Activated naive CD4-positive, alpha-beta T cell treated with anti-CD3 and anti-CD28 coated beads for 36 hours (primary cell): Measurements from ENCODE around the gene EPHA2. TPM values are rescaled to one million over a fixed set of nuclear protein-coding genes. Genes with fewer than 3 reads are reported as not detected.
"Not testable (repeated sequence)": the region's sequence is repeated elsewhere in the genome, so short reads cannot be mapped to it uniquely, and the experiment has no call there.

Source experiments
- CTCF ChIA-PET: fragments of 350-600 bp; sonication (Branson Sonifier 250); formaldehyde crosslinking; loops from one replicate; lab custom pipeline; 2021; ENCODE audit warnings: antibody characterized with exemption; lab: Charles Lee
- DNase-seq: peaks from one replicate; pipeline ENCODE4 v3.0.0-alpha.2; 2020
- H3K27ac Mint-ChIP-seq: one replicate; pipeline ENCODE4 v1.8.0; 2021; ENCODE audit warnings: mild to moderate bottlenecking, mixed read lengths
- H3K27me3 Mint-ChIP-seq: one replicate; pipeline ENCODE4 v1.8.0; 2021; ENCODE audit warnings: low read depth, mixed read lengths
- H3K36me3 Mint-ChIP-seq: one replicate; pipeline ENCODE4 v1.8.0; 2021; ENCODE audit warnings: low read depth, mixed read lengths
- H3K4me1 Mint-ChIP-seq: one replicate; pipeline ENCODE4 v1.8.0; 2021; ENCODE audit warnings: low read depth, mixed read lengths
- H3K4me3 Mint-ChIP-seq: one replicate; pipeline ENCODE4 v1.8.0; 2021; ENCODE audit warnings: mild to moderate bottlenecking, moderate library complexity, mixed read lengths
- H3K9me3 Mint-ChIP-seq: one replicate; pipeline ENCODE4 v1.8.0; 2021; ENCODE audit warnings: mixed read lengths
- intact Hi-C: fragments of 100-400 bp; cut with micrococcal nuclease; formaldehyde crosslinking; loops from one replicate; pipeline ENCODE4 v1.15.1; 2023
- total RNA-seq, 2 experiments: library from RNA; stranded (reverse); gene quantifications; one replicate each; pipeline ENCODE4 v1.2.3, GENCODE V29; 2021

EPHA2 gene
- total RNA-seq, result under 1 TPM; 0.29 to 0.54 TPM

DNA sequence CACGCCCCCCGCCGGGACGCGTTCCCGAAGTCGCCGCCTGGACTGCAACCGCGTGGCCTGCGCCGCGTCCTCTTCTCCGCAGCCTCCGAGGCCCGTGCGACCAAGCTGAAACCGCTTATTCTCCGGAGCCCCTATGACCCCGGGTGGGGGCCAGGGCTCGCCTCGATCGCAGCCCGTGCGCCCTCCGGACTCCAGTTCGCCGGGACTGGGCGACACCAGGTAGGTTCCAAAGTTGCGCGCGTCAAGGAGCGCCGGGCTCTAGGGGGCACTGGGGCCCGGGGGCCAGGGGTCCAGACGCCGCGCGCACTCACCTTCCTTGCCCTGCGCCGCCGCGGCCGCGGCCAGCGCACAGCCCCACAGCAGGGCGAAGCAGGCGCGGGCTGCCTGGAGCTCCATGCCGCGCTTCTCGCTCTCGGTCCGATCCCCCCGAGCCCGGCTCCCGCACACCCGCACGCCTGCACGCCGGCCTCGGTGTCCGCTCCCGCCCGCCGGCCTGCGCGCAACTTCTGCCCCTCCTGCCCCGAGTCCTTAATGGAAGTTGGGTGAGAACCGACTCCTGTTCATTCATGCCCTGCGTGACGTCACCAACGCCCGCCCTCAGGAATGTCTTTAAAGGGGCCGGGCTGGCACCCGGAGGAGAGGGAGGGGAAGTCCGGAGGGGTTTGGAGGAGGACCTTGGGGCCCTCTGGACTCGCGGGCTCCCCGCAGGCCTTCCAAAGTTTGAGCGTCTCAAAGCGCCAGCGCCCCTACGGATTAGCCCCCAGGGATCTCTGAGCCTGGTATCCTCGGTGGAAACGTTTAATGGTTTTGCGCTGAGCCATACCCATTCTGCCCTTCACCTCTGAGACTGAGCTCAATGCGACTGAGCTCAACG lies at the start of gene EPHA2:
Gene EPHA2, minus strand, starts transcription at position 533 of the 874 bp plus-strand sequence. Its CDS starts 137 bp downstream, at position 396.
- no peaks in the 10 kb centered on the region for H3K9me3 Mint-ChIP-seq
- H3K27me3 Mint-ChIP-seq, result peaks cover 2% of the 10 kb centered on the region

DNA sequence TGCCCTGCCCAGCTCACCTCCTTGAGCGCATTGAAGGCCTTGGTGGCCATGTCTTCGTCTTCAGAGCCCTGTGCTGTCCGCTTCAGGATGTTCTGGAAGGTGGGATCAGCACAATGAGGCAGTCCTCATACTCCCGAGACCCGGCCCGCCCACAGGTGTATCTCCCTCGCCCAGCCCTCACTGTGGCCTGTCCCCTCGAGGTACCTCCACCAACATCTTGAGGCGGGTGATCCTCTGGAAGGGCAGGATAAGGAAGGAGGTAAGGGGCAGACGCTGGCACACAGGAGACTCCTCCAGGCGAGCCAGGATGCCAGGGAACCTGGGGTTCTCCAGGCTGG lies 49.4 kb upstream of the EPHA2 start:
- intact Hi-C loops, result no loop called here
- H3K4me1 Mint-ChIP-seq, result peaks cover 4% of the 10 kb centered on the region
- peak overlapping the region; percentile 14 for H3K4me3 Mint-ChIP-seq
- H3K27me3 Mint-ChIP-seq, result no peaks in the 10 kb centered on the region
- H3K36me3 Mint-ChIP-seq, result no peaks in the 10 kb centered on the region
- no peak for DNase-seq
- no peaks in the 10 kb centered on the region for H3K9me3 Mint-ChIP-seq
- CTCF ChIA-PET, result interaction anchor here (0.6 to 3.5 kb wide), 7 partner anchors 12 to 161 kb away, joined by 3 to 22 read pairs (median 6); partner anchors contain the start of gene CPLANE2
- no peak overlapping the region for H3K27ac Mint-ChIP-seq

More for the DNA sequence above, at the start of gene EPHA2:
- intact Hi-C loops, result no loop called here
- no peak for DNase-seq
- CTCF ChIA-PET, result interaction anchor here (1.0 to 1.5 kb wide), 3 partner anchors 32 to 76 kb away, joined by 3 to 4 read pairs (median 3); no protein-coding TSS in a partner anchor
- H3K27ac Mint-ChIP-seq, result no peak within 1 kb of the TSS
- H3K4me1 Mint-ChIP-seq, result peaks cover 44% of the 10 kb centered on the region
- peak within 1 kb of the TSS; percentile 53 for H3K4me3 Mint-ChIP-seq
- no peaks in the 10 kb centered on the region for H3K36me3 Mint-ChIP-seq

DNA sequence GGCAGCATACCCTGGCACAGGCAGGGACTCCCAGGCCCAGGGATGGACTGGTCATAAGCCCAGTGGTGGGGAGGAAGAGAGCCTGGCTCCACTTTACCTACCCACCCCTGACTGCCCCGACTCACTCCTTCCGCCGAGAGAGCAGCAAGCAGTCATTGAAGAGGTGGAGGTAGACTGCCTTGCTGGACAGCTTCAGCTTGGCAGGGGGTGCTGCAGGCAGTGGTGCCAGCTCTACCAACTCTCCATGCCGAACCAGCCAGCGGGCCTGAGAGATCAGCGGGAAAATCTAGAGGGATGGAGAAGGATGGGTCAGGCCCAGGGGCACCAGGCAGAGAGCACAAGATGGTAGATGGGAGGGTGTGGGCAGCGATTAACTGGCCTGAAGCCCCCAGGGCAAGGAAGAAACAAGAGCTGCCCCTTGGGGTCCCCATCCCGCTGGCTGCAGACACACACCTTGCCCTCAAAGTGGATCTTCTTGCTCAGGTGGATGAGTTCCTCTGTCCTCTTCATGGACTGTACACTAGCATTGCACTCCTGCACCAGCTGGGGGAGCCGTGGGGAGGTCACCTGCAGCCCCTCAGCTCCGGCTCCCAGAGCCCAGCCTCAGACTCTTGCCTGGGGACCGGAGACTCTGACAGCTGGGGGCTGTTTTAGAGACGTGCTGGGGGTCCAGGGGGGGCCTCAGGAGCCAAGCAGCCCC lies 48.9 kb upstream of the EPHA2 start:
- intact Hi-C loops, result no loop called here
- no peak overlapping the region for H3K27ac Mint-ChIP-seq
- CTCF ChIA-PET, result interaction anchor here (0.6 to 3.5 kb wide), 9 partner anchors 12 to 162 kb away, joined by 3 to 22 read pairs (median 6); partner anchors contain the start of gene CPLANE2

DNA sequence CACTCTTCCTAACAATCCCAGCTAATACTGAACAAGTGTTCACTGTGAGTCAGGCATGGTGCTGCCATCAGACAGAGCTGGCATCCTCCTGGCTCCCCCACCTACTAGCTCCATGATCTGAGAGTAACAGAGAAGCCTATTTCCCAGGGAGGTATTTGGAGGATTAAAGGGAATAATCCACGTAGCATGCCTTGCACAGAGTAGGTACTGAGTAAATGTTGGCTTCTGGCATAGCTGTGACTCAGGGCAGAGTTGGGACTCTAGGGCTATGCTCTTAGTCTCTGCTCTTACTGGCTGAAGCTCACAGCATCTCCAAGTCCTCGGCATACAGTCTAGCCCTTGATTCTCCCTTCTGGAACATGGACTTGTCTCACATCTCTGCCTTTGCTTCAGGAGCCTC lies 48.3 kb upstream of the EPHA2 start:
- no peaks in the 10 kb centered on the region for H3K27me3 Mint-ChIP-seq
- H3K9me3 Mint-ChIP-seq, result no peaks in the 10 kb centered on the region
- no peak overlapping the region for H3K27ac Mint-ChIP-seq
- intact Hi-C loops, result no loop called here
- no peak overlapping the region for H3K4me3 Mint-ChIP-seq
- no peak for DNase-seq
- CTCF ChIA-PET, result interaction anchor here (0.6 to 3.5 kb wide), 8 partner anchors 13 to 152 kb away, joined by 3 to 22 read pairs (median 6); partner anchors contain the start of gene CPLANE2
- H3K4me1 Mint-ChIP-seq, result peaks cover 4% of the 10 kb centered on the region
- no peaks in the 10 kb centered on the region for H3K36me3 Mint-ChIP-seq

More for the DNA sequence above, 48.9 kb upstream of the EPHA2 start:
- Mint-ChIP-seq H3K4me1 (peaks cover 4% of the 10 kb centered on the region), H3K36me3 (no peaks in the 10 kb centered on the region), H3K4me3 (peak overlapping the region; percentile 38), H3K27me3 (no peaks in the 10 kb centered on the region), H3K9me3 (no peaks in the 10 kb centered on the region)
- DNase-seq, result peak; percentile 59

DNA sequence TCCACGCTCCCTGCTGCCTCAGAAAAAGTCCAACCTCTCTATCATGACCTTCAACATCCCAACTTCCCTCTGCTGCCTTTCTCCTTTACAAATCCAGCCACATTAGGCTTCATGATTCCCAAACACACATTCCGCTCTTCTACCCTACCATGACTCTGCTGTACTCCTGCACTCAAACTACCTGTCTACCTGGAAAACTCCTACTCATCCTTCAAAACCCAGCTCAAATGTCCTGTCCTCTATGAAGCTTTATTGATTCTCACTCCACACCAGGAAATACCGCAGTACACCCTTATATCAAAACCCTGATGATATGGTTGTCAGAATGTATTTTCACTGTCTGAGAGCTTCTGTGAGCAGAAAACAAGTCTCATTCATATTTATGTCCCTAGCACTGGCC lies 47.7 kb upstream of the EPHA2 start:
- Mint-ChIP-seq H3K27me3 (no peaks in the 10 kb centered on the region), H3K9me3 (no peaks in the 10 kb centered on the region), H3K36me3 (no peaks in the 10 kb centered on the region), H3K4me3 (no peak overlapping the region), H3K4me1 (peaks cover 9% of the 10 kb centered on the region), H3K27ac (no peak overlapping the region)
- no peak for DNase-seq
- intact Hi-C loops, result no loop called here
- CTCF ChIA-PET, result interaction anchor here (0.6 to 3.5 kb wide), 5 partner anchors 17 to 152 kb away, joined by 4 to 22 read pairs (median 7); partner anchors contain the start of gene CPLANE2

DNA sequence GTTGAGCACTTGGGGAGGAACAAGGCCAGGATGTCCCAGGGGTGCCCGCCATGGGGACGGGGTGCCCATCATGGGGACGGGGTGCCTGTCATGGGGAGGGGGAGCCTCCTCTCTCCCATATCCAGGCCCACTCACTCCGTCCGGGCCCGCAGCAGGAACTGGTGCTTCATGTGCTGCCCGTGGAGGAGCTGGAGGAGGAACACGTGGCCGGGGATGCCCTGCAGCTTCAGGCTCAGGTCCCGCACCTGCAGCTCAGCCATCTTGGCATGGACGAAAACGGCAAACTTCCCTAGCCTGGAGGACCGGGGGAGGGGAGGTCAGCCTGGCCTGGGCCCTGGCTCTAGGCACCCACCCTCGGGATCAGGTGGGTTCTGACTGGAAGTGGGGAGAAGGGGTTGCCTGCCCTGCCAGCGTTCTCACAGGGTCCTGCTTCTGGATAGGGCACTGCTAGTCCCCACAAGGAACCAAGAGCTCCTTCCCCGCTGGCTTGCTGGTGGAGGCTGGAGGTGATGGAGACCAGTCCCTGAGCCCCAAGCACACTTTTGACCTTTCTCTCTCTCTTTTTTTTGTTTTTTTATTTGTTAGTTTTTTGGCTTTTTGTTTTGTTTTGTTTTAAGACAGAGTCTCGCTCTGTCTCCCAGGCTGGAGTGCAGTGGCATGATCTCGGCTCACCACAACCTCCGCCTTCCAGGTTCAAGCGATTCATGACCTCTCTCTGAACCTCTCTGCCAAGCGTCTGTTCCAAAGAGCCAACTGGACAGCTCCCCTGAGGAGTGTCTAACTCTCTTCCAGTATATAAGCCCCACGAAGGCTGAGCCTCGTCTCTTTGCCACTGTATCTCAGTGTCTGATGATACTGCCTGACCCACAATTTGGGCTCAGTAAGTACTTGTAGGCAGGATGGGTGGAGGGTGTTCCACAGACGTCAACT lies 46.7 kb upstream of the EPHA2 start:
- intact Hi-C loops, result no loop called here
- Mint-ChIP-seq H3K4me3 (no peak overlapping the region), H3K4me1 (peaks cover 10% of the 10 kb centered on the region), H3K27ac (no peak overlapping the region), H3K36me3 (no peaks in the 10 kb centered on the region), H3K27me3 (no peaks in the 10 kb centered on the region), H3K9me3 (no peaks in the 10 kb centered on the region)
- CTCF ChIA-PET, result interaction anchor here (0.6 to 3.5 kb wide), 2 partner anchors 33 to 42 kb away, joined by 3 to 22 read pairs; no protein-coding TSS in a partner anchor
- DNase-seq, result no peak

DNA sequence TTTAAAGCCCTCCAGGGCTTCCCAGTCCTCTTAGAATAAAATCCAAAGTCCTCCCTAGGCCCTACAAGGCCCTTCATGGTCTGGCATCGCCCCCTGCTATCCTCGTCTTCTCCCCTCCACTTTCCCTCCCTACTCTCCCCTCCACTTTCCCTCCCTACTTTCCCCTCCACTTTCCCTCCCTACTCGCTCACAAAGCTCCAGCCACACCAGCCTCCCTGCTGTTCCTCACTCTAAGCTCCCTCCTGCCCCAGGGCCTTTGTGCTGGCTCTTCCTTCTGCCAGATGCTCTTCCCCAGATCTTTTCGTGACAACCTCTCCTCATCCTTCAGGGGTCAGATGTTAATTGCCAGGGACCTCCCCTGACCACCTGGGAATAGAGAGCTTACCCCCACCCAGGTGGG lies 43.8 kb upstream of the EPHA2 start:
- H3K4me1 Mint-ChIP-seq, result peaks cover 6% of the 10 kb centered on the region
- intact Hi-C loops, result no loop called here
- H3K27me3 Mint-ChIP-seq, result no peaks in the 10 kb centered on the region
- H3K27ac Mint-ChIP-seq, result no peak overlapping the region
- H3K9me3 Mint-ChIP-seq, result no peaks in the 10 kb centered on the region
- H3K36me3 Mint-ChIP-seq, result peaks cover 1% of the 10 kb centered on the region
- no peak overlapping the region for H3K4me3 Mint-ChIP-seq
- DNase-seq, result no peak
- CTCF ChIA-PET, result interaction anchor here (1.0 to 1.8 kb wide), 3 partner anchors 13 to 126 kb away, joined by 3 to 9 read pairs (median 4); partner anchors contain the start of gene FAM131C

DNA sequence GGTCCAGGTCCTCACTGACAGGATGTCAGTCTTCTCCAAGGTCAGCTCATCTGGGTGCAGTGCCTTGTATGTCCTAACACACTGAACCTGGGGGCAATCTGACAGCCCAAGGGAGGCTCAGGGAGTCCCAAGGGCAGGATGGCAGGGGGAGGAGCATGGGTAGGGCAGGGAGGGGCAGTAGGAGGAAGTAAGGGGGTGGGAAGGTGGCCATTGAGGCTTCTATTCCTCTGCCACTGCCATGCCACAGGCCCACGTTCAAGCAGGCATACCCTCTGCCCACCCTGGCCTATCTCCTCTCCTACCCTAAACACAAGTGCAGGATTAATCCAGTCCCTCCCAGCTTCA lies 43.3 kb upstream of the EPHA2 start:
- Mint-ChIP-seq H3K9me3 (no peaks in the 10 kb centered on the region), H3K36me3 (peaks cover 1% of the 10 kb centered on the region), H3K27ac (no peak overlapping the region), H3K27me3 (no peaks in the 10 kb centered on the region), H3K4me1 (peaks cover 6% of the 10 kb centered on the region), H3K4me3 (no peak overlapping the region)
- CTCF ChIA-PET, result interaction anchor here (1.4 to 1.8 kb wide), 2 partner anchors 118 to 125 kb away, joined by 3 to 9 read pairs; partner anchors contain the start of gene FAM131C
- intact Hi-C loops, result no loop called here
- no peak for DNase-seq

DNA sequence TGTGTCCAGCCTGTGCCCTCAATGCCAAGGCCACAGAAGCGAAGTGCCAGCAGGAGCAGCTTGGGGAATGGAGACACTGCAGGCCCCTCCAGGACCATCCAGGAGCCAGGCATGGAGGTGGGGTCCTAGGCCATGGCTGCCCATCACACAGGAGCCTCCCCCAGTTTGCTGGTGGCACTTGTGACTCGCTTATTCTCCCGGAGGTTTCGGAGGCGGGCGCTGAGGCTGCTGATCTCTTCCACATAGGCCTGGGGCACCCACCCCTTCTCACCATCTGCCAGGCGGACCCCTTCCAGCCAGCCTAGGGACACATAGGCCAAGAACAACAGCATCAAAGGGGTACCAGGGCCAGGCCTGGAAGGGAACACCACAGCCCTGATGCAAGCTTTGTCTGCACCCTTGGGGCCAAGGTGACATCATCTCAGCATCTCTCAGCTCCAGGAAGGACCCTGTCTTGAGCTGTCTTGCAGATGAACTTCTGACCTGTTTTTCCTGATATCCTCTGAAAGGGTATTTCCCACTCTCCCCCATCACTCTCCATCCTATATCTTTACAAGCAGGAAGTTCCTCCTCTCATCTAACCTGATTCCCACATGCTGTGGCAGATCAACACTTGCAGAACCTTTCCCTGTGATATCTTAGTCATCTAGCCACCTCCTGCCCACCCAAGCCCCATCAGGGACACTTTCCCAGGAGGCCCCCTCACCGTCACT lies 42.7 kb upstream of the EPHA2 start:
- no peaks in the 10 kb centered on the region for H3K9me3 Mint-ChIP-seq
- peaks cover 6% of the 10 kb centered on the region for H3K4me1 Mint-ChIP-seq
- H3K27ac Mint-ChIP-seq, result no peak overlapping the region
- H3K4me3 Mint-ChIP-seq, result no peak overlapping the region
- CTCF ChIA-PET, result interaction anchor here (1.9 kb wide), 1 partner anchor 126 kb away, joined by 4 read pairs; the partner anchor contains the start of gene FAM131C
- intact Hi-C loops, result no loop called here
- DNase-seq, result no peak
- no peaks in the 10 kb centered on the region for H3K27me3 Mint-ChIP-seq
- peaks cover 1% of the 10 kb centered on the region for H3K36me3 Mint-ChIP-seq

DNA sequence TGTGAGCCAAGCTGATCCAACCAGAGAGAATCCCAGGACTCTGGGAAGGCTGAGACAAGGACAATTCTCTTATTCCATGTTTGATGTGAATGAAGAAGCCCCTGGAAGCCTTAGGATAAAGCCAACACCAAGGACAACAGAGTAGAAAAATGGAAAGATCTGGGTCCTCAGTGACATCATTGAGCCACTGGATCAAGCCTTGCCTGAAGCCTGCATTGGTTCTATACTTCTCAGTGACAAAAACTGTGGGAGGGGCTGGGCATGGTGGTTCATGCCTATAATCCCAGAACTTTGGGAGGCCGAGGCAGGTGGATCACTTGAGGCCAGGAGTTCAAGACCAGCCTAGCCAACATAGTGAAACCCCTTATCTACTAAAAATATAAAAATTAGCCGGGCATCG lies 41.0 kb upstream of the EPHA2 start:
- Mint-ChIP-seq H3K4me1 (peaks cover 6% of the 10 kb centered on the region), H3K36me3 (peaks cover 1% of the 10 kb centered on the region), H3K27me3 (no peaks in the 10 kb centered on the region), H3K9me3 (no peaks in the 10 kb centered on the region), H3K4me3 (no peak overlapping the region), H3K27ac (no peak overlapping the region)
- no peak for DNase-seq
- intact Hi-C loops, result no loop called here
- CTCF ChIA-PET, result interaction anchor here (1.9 kb wide), 1 partner anchor 124 kb away, joined by 4 read pairs; the partner anchor contains the start of gene FAM131C

DNA sequence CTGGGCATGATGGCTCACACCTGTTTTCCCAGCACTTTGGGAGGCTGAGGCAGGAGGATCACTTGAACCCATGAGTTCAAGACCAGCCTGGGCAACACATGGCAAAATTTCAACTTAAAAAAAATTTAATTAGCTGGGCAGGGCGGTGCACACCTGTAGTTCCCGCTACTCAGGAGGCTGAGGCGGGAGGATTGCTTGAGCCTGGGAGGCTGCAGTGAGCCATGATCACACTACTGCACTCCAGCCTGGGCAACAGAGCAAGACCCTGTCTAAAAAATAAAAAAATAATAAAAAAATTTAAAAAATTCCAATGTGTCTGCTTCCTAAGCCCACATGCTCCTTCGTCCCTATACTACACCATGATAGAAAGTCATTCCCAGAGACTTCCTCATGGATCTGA lies 40.3 kb upstream of the EPHA2 start:
- H3K36me3 Mint-ChIP-seq, H3K9me3 Mint-ChIP-seq, H3K4me3 Mint-ChIP-seq, H3K4me1 Mint-ChIP-seq, H3K27ac Mint-ChIP-seq, H3K27me3 Mint-ChIP-seq, CTCF ChIA-PET, intact Hi-C loops, DNase-seq: not testable (repeated sequence)
